HepG2 (cell line): Measurements from ENCODE around the gene NFKB2. TPM values are rescaled to one million over a fixed set of nuclear protein-coding genes. Genes with fewer than 3 reads are reported as not detected.
A peak's percentile ranks its signal among the peaks of the same experiment; 100 is the strongest.

ENCODE experiments used
- ATF4 ChIP-seq, 2 experiments: fragments of 450-650 bp in 1 of 2; sonication (generic) in 1 of 2; formaldehyde crosslinking; IDR thresholded peaks; 2 replicates each; pipeline versions ENCODE4 v1.5.0 to v1.8.0; 2020 to 2022; ENCODE audit warnings: mild to moderate bottlenecking in 1 of 2, missing genetic modification reagents in 1 of 2
- CREB3 ChIP-seq: sonication (generic); formaldehyde crosslinking; IDR thresholded peaks from 2 replicates; pipeline ENCODE4 v1.5.0; 2020; ENCODE audit warnings: missing genetic modification reagents
- EED ChIP-seq: sonication (generic); formaldehyde crosslinking; IDR thresholded peaks from 2 replicates; pipeline ENCODE4 v1.5.0; 2020; ENCODE audit warnings: mild to moderate bottlenecking, missing genetic modification reagents
- TCF7 ChIP-seq: sonication (generic); IDR thresholded peaks from 2 replicates; pipeline ENCODE4 v1.6.1; 2016; ENCODE audit warnings: antibody characterized with exemption, low read depth
- ZFYVE20 ChIP-seq: sonication (generic); formaldehyde crosslinking; IDR thresholded peaks from 2 replicates; pipeline ENCODE4 v1.8.0; 2023; ENCODE audit warnings: low read depth, mild to moderate bottlenecking, moderate library complexity, missing genetic modification reagents, borderline replicate concordance
- ZHX2 ChIP-seq, 2 experiments: sonication (generic) in 1 of 2; formaldehyde crosslinking in 1 of 2; IDR thresholded peaks; 2 replicates each; pipeline versions ENCODE4 v1.6.1 to v1.9.0; 2014 to 2022; ENCODE audit warnings: antibody characterized with exemption in 1 of 2, borderline replicate concordance in 1 of 2, inconsistent platforms in 1 of 2, low read depth in 1 of 2, missing genetic modification reagents in 1 of 2
- ZNF441 ChIP-seq: sonication (generic); formaldehyde crosslinking; IDR thresholded peaks from 2 replicates; pipeline ENCODE4 v1.7.0; 2021; ENCODE audit warnings: missing genetic modification reagents, borderline replicate concordance
- ZNF569 ChIP-seq: sonication (generic); formaldehyde crosslinking; IDR thresholded peaks from 2 replicates; pipeline ENCODE4 v1.5.0; 2020; ENCODE audit warnings: mild to moderate bottlenecking, missing genetic modification reagents, moderate library complexity, borderline replicate concordance
- ZNF775 ChIP-seq: sonication (generic); formaldehyde crosslinking; IDR thresholded peaks from 2 replicates; pipeline ENCODE4 v1.4.0; 2020; ENCODE audit warnings: missing genetic modification reagents, mild to moderate bottlenecking, moderate library complexity, borderline replicate concordance
- ZSCAN29 ChIP-seq: sonication (generic); formaldehyde crosslinking; conservative IDR thresholded peaks from 2 replicates; pipeline ENCODE4 v1.4.0; 2020; ENCODE audit warnings: mild to moderate bottlenecking, missing genetic modification reagents
- polyA plus RNA-seq, 8 experiments: library from polyadenylated mRNA; depleted of rRNA in 3 of 8; stranded (reverse) in 7 of 8; unstranded in 1 of 8; fragments of >200 nt; fragmentation: Illumina TruSeq in 4 of 8; extraction: Trizol in 4 of 8; gene quantifications; 2 replicates each; pipeline versions ENCODE4 v1.2.1 to v1.2.3, GENCODE V29; 2011 to 2016; ENCODE audit warnings: low read depth in 4 of 8, missing spikeins in 1 of 8, mixed read lengths in 1 of 8; ENCODE audit not compliant: insufficient read depth in 1 of 8
- total RNA-seq, 5 experiments: library from RNA; depleted of rRNA; stranded (reverse); fragments of >200 nt; fragmentation: Illumina TruSeq; extraction: Trizol; gene quantifications; 2 replicates each; pipeline ENCODE4 v1.2.3, GENCODE V29; 2016; ENCODE audit warnings: low read depth in 1 of 5
- TF ChIP-seq, protein P1 (sequence below): IDR thresholded peaks from 2 replicates; pipeline ENCODE4 v1.6.1; 2016; ENCODE audit warnings: control low read depth
- TF ChIP-seq, protein P2 (sequence below): sonication (generic); formaldehyde crosslinking; IDR thresholded peaks from 2 replicates; pipeline ENCODE4 v1.8.1; 2023; ENCODE audit warnings: mild to moderate bottlenecking, inconsistent platforms, moderate library complexity, missing genetic modification reagents, borderline replicate concordance
- TF ChIP-seq, protein P3 (sequence below): sonication (generic); formaldehyde crosslinking; IDR thresholded peaks from 2 replicates; pipeline ENCODE4 v1.8.1; 2022; ENCODE audit warnings: low read depth, mild to moderate bottlenecking, missing genetic modification reagents

NFKB2 gene
- total and polyA plus RNA-seq, 2 of the 13 experiments (the other 11 are each of a cell fraction or from before 2014, with no cell fraction given): 7.7 to 12.5 TPM

DNA sequence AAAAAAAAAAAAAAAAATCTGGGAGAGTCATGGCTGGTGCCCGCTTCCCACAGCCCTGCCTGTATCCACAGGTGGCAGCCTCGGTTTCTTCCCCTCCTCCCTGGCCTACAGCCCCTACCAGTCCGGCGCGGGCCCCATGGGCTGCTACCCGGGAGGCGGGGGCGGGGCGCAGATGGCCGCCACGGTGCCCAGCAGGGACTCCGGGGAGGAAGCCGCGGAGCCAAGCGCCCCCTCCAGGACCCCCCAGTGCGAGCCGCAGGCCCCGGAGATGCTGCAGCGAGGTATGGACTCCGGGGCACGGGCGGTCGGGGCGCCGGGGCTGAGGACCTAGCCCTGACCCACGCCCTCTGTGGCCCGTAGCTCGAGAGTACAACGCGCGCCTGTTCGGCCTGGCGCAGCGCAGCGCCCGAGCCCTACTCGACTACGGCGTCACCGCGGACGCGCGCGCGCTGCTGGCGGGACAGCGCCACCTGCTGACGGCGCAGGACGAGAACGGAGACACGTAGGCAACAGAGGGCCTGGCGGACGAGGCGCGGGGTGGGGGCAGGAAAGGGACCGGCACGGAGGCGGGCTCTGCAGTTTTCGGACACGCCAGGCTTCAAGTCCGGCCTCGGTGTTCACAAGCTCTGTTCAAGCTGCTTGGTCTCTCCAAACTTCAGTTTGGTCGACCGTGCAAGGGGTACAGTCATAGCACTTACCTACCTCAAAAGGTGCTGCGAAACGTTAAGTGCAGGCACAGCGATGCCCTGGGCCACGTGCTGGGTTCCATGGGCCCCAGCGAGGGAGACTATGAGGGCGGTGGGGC is 3.9 kb downstream of the NFKB2 start (continued):
- TF ChIP-seq ZHX2 (IDR thresholded peaks at IDR 0.05; ENCODE audit: low read depth) (peak; percentile 57; the same call in 1 of the 2 replicates), ZHX2 (CRISPR knock-in tag; IDR thresholded peaks at IDR 0.05; ENCODE audit: borderline replicate concordance) (no peak), ZNF775 (CRISPR knock-in tag) (no peak), ZFYVE20 (no peak), ZNF441 (no peak; the same call in 1 of the 2 replicates), TCF7 (no peak), EED (CRISPR knock-in tag) (peak; percentile 51; the same call in 1 of the 2 replicates), ZSCAN29 (CRISPR knock-in tag) (no peak), CREB3 (CRISPR knock-in tag) (no peak), ZNF569 (CRISPR knock-in tag) (no peak), ATF4 (CRISPR knock-in tag; IDR thresholded peaks at IDR 0.05) (peak in 1 of 2 experiments; percentile 57; a peak in 1 of 4 replicates)
- TF ChIP-seq, protein P1, sequence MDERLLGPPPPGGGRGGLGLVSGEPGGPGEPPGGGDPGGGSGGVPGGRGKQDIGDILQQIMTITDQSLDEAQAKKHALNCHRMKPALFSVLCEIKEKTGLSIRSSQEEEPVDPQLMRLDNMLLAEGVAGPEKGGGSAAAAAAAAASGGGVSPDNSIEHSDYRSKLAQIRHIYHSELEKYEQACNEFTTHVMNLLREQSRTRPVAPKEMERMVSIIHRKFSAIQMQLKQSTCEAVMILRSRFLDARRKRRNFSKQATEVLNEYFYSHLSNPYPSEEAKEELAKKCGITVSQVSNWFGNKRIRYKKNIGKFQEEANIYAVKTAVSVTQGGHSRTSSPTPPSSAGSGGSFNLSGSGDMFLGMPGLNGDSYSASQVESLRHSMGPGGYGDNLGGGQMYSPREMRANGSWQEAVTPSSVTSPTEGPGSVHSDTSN (CRISPR knock-in tag): no peak
- TF ChIP-seq, protein P2, sequence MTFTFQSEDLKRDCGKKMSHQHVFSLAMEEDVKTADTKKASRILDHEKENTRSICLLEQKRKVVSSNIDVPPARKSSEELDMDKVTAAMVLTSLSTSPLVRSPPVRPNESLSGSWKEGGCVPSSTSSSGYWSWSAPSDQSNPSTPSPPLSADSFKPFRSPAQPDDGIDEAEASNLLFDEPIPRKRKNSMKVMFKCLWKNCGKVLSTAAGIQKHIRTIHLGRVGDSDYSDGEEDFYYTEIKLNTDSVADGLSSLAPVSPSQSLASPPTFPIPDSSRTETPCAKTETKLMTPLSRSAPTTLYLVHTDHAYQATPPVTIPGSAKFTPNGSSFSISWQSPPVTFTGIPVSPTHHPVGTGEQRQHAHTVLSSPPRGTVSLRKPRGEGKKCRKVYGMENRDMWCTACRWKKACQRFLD (CRISPR knock-in tag): no peak
- TF ChIP-seq, protein P3, sequence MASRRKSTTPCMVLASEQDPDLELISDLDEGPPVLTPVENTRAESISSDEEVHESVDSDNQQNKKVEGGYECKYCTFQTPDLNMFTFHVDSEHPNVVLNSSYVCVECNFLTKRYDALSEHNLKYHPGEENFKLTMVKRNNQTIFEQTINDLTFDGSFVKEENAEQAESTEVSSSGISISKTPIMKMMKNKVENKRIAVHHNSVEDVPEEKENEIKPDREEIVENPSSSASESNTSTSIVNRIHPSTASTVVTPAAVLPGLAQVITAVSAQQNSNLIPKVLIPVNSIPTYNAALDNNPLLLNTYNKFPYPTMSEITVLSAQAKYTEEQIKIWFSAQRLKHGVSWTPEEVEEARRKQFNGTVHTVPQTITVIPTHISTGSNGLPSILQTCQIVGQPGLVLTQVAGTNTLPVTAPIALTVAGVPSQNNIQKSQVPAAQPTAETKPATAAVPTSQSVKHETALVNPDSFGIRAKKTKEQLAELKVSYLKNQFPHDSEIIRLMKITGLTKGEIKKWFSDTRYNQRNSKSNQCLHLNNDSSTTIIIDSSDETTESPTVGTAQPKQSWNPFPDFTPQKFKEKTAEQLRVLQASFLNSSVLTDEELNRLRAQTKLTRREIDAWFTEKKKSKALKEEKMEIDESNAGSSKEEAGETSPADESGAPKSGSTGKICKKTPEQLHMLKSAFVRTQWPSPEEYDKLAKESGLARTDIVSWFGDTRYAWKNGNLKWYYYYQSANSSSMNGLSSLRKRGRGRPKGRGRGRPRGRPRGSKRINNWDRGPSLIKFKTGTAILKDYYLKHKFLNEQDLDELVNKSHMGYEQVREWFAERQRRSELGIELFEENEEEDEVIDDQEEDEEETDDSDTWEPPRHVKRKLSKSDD: peak; percentile 94
